Upper lobe of right lung (tissue), 1 donor: ENCODE data around the gene B3GAT3. TPM values are rescaled to one million over a fixed set of nuclear protein-coding genes. Genes with fewer than 3 reads are reported as not detected.
A peak's percentile ranks its signal among the peaks of the same experiment; 100 is the strongest.
"Not testable (repeated sequence)": the region's sequence is repeated elsewhere in the genome, so short reads cannot be mapped to it uniquely, and the experiment has no call there.

Source experiments
- ATAC-seq: fragments of 200-7000 bp; cut with Tn5 transposase; one replicate; pipeline ENCODE4 v1.9.1; 2020; ENCODE audit warnings: mild to moderate bottlenecking, moderate library complexity
- DNase-seq: peaks from one replicate; pipeline ENCODE4 v3.0.0-alpha.2; 2020
- H3K27ac ChIP-seq: fragments of 200-600 bp; one replicate; pipeline ENCODE4 v1.8.0; 2022
- H3K27me3 ChIP-seq: fragments of 200-600 bp; one replicate; pipeline ENCODE4 v1.8.0; 2022; ENCODE audit warnings: mild to moderate bottlenecking
- H3K36me3 ChIP-seq: fragments of 200-600 bp; one replicate; pipeline ENCODE4 v1.8.0; 2022
- H3K4me1 ChIP-seq: fragments of 200-600 bp; one replicate; pipeline ENCODE4 v1.8.0; 2022
- H3K4me3 ChIP-seq: fragments of 200-600 bp; one replicate; pipeline ENCODE4 v1.8.0; 2022; ENCODE audit warnings: mild to moderate bottlenecking
- H3K9me3 ChIP-seq: fragments of 200-600 bp; one replicate; pipeline ENCODE4 v1.8.0; 2022
- CTCF ChIP-seq: fragments of 200-600 bp; IDR thresholded peaks from one replicate; pipeline ENCODE4 v1.8.0; 2022; ENCODE audit warnings: antibody characterized with exemption
- intact Hi-C: fragments of 100-400 bp; cut with DNase I; formaldehyde crosslinking; loops from one replicate; pipeline ENCODE4 v1.11.0; 2022
- total RNA-seq: library from RNA; stranded (reverse); fragmentation: NEBNext Ultra II Directional; extraction: Animal tissue kit (Norgen Biotek cat#: 25700); gene quantifications from one replicate; pipeline ENCODE4 v1.2.1, GENCODE V29; 2021
- donor health status: DM: no; HTN: yes; CAD: no; lungs with severe emphysema.

Gene B3GAT3
- total RNA-seq, 1 donor from 2014 or later, result 40.1 TPM

DNA sequence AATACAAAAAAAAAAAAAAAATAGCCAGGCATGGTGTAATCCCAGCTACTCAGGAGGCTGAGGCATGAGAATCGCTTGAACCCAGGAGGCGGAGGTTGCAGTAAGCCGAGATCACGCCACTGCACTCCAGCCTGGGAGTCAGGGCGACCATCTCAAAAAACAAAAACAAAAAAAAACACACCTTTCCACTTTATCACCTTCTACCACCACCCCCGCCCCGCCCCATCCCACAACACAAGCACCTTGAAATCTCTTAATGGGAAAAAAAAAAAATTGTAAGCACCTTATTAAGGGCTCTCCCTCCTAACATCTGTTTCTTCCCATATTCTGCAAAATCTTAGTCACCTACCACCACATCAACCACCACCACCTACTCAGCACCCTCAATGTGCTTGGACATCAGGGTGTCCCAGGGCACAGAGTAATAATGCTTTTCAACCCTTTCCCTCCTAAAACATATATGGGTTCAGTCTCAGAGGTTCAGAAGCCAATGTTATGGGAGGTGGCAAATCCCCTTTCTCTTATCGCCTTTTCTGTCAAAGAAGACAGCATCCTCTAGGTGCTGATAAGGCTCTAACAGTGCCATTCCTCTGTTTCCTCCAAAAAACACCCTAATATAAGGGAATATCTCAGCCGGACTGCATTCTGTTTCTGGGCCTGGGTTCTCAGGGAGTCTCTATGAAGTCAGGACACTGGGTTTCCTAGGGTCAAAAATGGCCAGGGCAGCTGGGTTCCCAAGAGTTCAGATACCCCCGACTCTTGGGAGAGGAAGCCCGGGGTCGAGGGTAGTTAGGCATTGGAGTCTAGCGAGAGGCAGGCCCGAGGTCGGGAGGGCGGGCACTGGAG, 30.6 kb upstream of the B3GAT3 start:
- intact Hi-C loops, result no loop called here
- no peak for TF ChIP-seq CTCF
- Histone ChIP-seq H3K27ac (peak overlapping the region; percentile 95), H3K9me3 (no peaks in the 10 kb centered on the region), H3K4me1 (peaks cover 11% of the 10 kb centered on the region), H3K4me3 (peak overlapping the region; percentile 84), H3K27me3 (no peaks in the 10 kb centered on the region), H3K36me3 (peaks cover 18% of the 10 kb centered on the region)
- DNase-seq (no peak), ATAC-seq (no peak)

GRCh38 chr11:62650283-62650682, 28.5 kb upstream of the B3GAT3 start:
- H3K27me3 ChIP-seq, DNase-seq, H3K4me3 ChIP-seq, H3K27ac ChIP-seq, H3K9me3 ChIP-seq, ATAC-seq, intact Hi-C loops: not testable (repeated sequence)
- peaks cover 21% of the 10 kb centered on the region for H3K4me1 ChIP-seq
- H3K36me3 ChIP-seq, result peaks cover 18% of the 10 kb centered on the region

GRCh38 chr11:62649486-62649885, 27.7 kb upstream of the B3GAT3 start:
- Histone ChIP-seq H3K27ac (no peak overlapping the region), H3K36me3 (peaks cover 18% of the 10 kb centered on the region), H3K27me3 (no peaks in the 10 kb centered on the region), H3K4me1 (peaks cover 27% of the 10 kb centered on the region), H3K9me3 (no peaks in the 10 kb centered on the region), H3K4me3 (no peak overlapping the region)
- DNase-seq, result no peak
- intact Hi-C loops, result no loop called here
- no peak for ATAC-seq
- no peak for TF ChIP-seq CTCF

DNA sequence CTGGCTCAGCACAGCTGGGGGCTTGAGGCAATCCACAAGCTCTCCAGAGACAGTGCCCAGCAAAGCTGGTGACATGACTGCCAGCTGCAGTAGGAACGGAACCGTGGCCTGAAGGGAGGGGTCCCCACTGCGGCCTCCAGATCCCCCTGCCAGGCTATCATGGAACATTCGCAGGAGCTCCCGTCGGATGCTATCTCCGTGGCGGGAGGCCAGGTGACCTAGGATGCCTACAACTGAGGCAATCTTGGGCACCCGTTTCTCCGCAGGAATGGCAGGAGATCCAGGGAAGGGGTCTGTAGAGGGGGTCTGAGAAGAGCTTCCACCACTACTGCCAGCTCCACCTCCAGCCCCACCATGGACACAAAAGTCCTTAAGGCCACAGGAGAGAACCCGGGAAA, 27.2 kb upstream of the B3GAT3 start:
- no peak for TF ChIP-seq CTCF
- Histone ChIP-seq H3K36me3 (peaks cover 24% of the 10 kb centered on the region), H3K4me3 (no peak overlapping the region), H3K27me3 (no peaks in the 10 kb centered on the region), H3K27ac (no peak overlapping the region), H3K9me3 (no peaks in the 10 kb centered on the region), H3K4me1 (peaks cover 27% of the 10 kb centered on the region)
- ATAC-seq, result no peak
- intact Hi-C loops, result no loop called here
- DNase-seq, result no peak

GRCh38 chr11:62648185-62648966, 26.6 kb upstream of the B3GAT3 start:
- no peak for DNase-seq
- Histone ChIP-seq H3K36me3 (peaks cover 29% of the 10 kb centered on the region), H3K9me3 (no peaks in the 10 kb centered on the region), H3K4me3 (no peak overlapping the region), H3K4me1 (peaks cover 27% of the 10 kb centered on the region), H3K27ac (no peak overlapping the region), H3K27me3 (no peaks in the 10 kb centered on the region)
- ATAC-seq, result no peak
- intact Hi-C loops, result no loop called here
- TF ChIP-seq CTCF, result no peak

DNA sequence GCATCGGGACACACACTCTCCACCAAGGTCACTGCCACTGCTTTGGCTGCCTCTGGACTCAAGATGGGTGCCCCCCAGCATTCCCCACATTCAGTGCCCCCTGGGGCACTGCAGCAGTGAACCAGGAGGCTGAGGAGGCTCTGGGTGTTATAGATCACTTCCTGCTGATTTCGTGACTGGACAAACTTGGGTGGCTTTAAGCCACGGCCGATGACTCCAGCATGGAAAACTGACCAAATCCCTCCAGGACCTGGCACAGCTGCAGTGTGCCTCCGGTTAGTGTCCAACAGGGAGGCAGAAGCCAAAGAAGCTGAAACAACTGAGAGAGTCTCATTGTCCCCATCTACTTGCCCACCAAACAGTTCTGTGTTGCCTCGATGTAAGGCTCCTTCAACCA, 25.8 kb upstream of the B3GAT3 start:
- DNase-seq (no peak), ATAC-seq (no peak)
- H3K36me3 ChIP-seq, result peaks cover 37% of the 10 kb centered on the region
- H3K4me3 ChIP-seq, result no peak overlapping the region
- H3K27ac ChIP-seq, result no peak overlapping the region
- peaks cover 27% of the 10 kb centered on the region for H3K4me1 ChIP-seq
- intact Hi-C loops, result no loop called here
- H3K9me3 ChIP-seq, result no peaks in the 10 kb centered on the region
- TF ChIP-seq CTCF, result no peak
- no peaks in the 10 kb centered on the region for H3K27me3 ChIP-seq
